HS-27A (cell line): ENCODE data around the gene CRTC1.
"Not testable (repeated sequence)": the region's sequence is repeated elsewhere in the genome, so short reads cannot be mapped to it uniquely, and the experiment has no call there.

Experiments used
- DNase-seq: peaks from one replicate; pipeline ENCODE4 v3.0.0-alpha.2; 2012; ENCODE audit warnings: low read depth, missing footprints

Gene CRTC1

DNA sequence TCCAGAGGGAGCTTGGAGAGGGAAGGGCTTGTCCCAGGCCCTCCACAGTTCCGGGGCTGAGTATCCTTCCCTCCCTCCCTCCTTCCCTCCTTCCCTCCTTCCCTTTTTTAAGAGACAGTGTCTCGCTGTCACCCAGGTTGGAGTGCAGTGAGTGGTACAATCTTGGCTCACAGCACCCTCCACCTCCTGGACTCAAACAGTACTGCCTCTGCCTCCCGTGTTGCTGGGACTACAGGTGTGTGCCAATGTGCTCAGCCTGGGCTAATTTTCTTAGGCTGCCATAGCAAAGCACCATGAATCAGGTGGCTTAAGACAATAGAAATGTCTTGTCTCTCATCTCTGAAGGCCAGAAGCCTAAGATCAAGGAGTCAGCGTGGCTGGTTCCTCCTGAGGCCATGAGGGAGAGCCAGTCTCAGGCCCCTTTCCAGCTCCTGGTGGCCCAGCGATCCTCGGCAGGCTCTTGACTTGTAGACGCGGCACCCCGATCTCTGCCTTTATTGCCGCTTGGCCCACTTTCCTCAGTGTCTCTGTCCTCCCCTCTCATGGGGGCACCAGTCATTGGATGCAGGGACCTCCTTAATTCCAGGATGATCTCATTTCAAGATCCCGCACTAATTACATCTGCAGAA, 47.5 kb downstream of the CRTC1 start:
- DNase-seq: no peak

DNA sequence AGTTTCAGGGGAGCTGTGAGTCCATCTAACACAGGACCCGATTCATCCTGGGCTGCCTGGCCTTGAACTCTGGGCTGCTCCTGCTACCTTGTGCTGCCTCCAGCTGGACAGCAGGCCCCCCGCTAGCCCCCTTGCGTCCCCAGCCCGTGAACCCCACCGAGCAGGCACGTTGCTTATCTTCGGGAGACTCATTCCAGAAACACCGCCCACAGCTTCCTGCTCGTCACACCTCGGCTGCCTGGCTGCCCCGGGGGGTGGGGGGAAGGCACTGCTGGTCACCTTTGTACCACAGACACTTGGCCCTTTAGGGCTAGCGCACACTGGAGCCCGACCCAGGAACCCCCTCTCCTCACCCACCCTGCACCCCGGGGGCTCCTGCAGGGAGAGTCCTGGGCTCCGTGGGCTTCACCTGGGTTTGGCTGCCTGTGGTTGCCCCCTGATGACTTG, 48.1 kb downstream of the CRTC1 start:
- no peak for DNase-seq

DNA sequence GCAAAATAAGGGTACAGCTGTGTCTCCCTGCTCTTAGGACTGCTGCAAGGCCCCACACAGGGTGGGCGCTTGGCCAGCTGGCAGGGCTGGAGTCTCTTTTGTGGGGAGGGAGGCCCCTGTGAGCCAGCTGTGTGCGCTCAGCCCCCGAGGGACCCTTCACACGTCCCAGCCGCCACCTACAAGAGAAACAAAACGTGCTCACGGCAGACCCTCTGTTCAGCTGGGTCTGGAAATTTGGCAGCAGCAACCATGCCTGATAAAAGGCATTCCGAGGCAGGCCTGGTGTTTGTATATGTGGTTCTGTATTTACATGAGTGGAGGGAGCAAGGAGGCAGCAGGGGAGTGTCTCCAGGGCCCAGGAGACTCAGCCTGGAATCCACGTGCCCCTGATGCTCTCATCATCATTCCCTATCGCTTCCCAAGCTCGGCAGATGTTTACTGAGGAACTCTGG, 49.7 kb downstream of the CRTC1 start:
- no peak for DNase-seq

DNA sequence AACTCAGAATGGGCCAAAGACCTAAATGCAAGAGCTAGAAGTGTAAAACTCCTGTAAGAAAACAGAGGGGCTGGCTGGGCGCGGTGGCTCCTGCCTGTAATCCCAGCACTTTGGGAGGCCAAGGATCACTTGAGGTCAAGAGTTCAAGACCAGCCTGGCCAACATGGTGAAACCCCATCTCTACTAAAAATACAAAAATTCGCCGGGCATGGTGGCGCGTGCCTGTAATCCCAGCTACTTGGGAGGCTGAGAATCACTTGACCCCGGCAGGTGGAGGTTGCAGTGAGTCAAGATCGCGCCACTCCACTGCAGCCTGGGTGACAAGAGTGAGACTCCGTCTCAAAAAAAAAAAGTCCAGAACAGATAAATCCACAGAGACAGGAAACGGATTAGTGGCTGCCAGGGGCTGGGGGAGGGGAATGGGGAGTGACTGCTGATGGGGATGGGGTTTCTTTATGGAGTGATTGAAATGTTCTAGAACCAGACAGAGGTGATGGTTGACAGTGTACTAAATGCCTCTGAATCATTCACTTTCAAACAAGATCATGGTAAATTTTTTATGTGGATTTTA, 50.4 kb downstream of the CRTC1 start:
- not testable (repeated sequence) for DNase-seq

DNA sequence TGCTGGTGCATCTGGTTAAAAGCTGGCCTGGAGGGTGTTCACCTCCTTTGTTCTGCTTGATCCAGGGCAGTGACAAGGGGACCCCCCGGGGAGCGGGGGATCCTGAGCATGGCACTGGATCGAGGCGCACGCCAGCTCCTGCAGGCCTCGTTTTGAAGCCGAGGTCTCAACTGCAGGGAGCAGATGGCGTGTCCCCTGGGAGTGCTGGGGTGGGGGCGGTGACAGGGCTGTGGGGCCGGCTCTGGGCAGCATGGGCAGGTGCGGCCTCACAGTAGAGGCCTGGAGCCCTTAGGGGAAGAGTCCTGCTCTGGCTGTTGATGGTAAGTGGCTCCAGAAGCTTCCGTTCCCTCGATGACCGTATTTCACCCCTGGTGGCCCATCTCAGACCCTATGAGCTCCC, 51.8 kb downstream of the CRTC1 start:
- no peak for DNase-seq

DNA sequence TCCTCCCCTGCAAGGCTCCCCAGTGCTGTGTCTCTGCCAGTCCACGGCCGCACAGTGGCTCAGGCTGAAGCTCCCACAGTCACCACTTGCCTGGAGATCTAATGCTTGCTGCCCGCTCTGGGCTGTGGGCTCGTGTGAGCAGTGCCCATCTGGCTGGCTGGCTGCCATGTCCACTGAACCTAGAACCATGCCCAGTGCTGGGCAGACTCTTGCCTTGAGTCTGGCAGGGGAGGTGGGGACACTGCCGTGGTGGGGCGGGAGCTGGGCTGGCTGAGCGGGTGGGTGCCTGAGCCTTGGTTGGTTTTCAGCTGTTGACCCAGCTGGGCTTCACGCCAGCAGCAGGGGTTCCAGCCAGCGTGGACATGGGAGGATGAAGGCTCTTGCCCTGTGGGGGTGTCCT, 52.3 kb downstream of the CRTC1 start:
- DNase-seq: no peak

DNA sequence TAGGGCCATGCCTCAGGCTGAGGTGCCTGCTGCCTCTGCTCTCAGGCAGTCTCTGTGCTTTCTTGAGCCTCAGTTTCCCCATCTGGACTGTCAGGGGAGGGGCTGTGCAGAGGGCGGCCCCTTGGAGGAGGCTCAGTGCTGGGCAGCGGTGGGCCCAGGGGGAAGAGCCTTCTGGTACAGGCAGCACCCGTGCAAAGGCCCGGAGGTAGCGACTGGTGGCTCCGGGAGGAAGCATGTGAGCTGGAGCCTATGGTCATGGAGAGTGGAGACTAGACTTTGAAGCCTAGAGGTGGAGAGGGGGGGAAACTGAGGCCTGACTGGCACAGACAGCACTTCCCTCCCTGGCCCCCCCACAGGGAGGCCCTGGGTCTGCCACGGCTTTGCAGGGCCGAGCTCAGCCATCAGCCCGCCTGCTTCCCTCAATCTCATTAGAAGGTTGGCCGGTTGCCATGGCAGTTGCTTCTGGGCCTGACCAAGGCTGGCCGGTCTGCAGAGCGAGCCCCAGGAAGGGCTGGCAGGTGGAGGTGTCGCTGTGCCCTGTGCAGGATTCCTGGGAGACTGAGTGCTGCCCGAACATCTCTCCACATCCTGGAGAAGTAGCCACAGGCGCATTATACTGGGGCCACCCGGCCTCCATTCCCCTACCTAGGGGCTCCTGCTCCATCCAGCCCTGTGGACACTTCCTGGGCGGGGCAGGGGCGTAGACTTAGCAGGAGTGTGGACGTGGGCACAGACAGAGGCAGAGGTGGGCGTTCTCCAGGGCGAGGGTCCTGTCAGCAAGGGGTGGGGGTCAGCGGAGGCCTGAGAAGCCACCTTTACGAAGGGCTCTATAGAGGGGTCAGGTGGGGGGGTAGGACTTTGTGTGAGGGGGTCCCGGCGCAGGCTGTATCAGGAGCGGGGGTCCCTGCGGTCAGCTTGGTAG, 53.2 kb downstream of the CRTC1 start:
- DNase-seq: no peak

DNA sequence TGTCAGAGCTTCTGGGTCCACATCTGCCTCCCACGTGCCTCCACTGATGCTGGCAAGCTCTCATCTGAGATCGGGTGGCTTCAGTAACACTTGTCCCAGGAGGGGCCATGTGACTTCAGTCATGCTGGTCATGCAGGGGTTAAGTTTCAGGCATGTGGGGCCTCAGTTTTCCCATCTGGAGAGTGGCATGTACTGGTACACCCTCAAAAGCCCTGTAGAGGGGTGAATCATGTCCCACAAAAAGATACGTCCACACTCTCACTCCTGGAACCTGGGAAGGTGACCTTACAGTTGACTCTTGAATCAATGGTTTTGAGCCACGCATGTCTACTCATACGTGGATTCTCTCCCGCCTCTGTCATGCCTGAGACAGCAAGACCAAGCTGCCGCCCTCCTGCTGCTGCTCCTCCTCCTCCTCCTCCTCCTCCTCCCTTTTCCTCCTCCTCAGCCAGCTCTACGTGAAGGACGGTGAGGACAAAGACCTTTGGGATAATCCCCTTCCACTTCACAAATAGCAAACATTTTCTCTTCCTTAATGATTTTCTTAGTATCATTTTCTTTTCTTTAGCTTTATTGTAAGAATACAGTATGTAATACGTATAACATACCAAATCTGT, 54.0 kb downstream of the CRTC1 start:
- no peak for DNase-seq

DNA sequence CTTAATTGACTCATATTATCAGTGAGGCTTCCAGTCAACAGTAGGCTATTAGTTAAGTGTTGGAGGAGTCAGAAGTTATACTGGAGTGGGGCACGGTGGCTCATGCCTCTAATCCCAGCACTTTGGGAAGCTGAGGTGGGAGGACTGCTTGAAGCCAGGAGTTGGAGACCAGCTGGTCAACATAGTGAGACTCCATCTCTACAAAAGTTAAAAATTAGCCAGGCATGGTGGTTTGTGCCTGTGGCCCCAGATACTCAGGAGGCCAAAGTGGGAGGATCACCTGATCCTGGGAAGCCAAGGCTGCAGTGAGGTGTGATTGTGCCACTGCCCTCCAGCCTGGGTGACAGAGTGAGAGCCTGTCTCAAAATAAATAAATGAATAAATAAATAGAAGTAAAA, 54.5 kb downstream of the CRTC1 start:
- DNase-seq: no peak

DNA sequence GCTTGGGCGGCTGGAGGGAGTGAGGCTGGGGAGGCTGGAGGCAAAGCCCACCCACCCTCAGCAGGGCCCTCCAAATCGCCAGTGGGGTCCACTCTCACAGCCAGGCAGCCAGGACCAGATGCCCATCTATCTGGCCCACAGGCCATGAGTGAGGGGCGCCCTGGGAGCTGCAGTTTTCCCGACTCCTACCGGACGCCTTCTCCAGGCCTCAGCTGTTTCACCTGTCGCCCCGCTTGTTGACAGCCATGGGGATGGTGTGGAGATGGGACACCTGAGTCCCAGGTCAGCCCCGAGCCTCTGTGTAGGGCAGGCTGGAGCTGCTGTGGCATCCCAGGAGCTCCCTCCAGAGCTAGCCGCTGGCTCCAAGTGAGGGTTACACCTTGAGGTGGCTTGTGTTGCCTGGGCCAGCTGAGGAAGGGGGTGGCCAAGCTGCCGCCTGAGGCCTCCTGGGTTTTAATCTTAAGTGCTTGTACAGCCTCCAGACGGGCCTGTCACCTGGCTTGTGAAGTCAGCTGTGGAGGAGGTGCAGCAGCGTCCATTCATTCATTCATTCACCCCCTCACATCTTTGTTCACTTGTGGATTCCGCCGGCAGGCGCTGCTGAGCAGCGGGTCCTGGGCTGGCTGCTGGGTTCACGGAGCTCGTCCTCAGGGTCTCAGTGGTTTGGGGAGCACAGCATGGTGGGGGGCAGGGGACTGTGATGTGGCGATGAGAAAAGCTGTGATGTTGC, 55.6 kb downstream of the CRTC1 start:
- DNase-seq: no peak

DNA sequence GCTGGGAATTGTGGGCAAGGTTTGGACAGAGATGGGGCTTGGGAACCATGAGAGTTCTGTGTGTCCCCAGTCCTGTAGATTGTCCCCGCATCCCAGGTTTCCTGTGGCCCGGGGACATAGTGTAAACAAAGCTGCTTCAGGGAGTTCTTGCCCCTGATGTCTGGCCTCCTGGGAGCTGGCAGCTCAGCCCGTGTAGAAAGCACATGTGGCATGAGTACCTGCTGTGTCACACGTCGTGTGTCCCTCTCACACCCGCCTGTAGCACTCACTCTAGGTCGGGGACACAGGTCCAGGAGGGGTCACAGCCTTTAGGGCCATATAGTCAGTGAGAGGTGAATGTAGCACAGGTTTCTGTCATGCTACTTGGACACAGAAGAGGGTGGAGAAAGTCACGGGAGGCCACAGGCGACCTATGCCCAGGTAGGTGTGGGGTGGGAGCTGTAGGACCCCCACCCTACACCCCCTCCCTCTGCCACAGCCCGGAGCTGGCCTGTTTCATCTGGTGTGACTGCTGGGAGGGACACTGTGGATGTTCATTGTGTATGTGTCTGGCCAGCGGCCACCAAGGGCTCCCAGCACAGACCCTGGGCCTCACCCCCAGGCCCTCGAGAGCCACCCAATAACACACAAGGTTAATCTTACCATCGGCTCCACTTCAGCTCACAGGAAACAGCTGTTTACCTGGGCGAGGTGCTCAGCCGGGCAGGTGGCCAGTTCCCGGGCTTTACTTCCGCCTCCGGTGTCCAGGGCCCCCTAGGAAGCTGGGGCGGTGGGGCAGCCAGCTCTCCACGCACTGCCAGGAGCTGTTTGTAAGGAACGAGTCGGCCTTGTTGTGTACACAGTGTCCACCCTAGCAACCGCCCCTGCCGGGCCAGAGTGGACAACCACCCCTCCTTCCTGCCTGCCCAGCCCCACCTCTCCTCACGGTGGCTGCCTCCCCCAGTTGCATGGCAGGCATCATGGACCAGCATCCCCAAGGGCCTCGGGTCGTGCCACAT, 57.9 kb downstream of the CRTC1 start:
- DNase-seq: no peak

DNA sequence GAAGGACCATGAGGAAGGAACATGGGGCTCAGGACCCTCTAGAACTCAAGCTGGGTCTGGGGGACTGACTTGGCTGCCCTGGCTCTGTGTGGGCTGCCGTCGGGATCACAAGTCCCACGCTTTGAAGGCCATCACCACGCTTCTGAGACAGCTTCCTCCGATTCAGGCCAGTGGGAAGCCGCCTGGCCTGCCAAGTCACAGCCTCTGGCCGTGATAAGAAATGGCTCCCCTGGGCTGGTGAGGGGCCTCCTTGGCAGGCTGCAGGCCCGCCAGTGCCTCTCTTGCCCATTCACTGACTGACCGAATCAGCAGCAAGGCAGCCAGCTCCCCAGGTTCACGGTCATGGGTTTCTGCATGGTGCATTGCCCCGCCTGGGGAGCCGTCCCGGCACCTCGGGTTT, 58.8 kb downstream of the CRTC1 start:
- DNase-seq: no peak

DNA sequence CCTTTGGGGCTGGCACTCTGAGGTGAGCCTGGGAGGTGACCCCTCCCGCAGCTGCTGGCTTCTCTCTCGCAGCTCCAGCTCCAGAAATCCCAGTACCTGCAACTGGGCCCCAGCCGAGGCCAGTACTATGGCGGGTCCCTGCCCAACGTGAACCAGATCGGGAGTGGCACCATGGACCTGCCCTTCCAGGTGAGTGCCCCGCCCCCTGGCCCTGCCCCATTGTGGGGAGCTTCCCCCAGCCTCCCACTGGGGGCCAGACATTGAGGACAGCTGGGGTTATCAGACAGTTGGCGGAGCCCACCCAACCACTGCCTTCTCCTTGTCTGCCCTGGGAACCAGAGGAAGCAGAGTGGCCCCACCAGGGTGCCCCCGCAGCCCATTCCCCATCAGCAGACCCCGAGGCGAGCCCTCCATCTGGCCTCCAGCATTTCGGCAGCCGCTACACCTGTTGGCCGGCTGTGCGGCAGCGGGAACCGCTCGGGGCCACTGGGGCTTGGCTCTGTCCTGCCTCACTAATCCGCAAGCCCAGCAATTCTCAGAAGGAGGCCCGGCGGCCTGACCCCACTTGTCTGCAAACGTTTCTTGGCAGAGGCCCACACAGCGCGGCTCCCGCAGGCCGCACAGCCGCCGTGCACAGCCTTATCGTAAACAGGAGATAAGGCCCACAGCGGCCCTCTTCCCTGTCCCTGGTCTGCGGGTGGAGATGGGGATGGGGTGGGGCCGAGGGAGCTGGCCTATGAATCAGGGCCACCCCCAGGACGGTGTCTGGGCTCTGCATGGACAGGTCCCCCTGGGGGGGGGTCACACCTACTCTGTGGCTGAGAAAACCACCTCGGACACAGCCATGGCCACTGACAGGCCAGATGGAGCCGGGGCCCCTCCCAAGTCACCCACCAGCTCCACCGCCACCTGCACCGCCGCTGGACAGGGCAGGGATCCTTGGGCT, 59.6 kb downstream of the CRTC1 start:
- no peak for DNase-seq

DNA sequence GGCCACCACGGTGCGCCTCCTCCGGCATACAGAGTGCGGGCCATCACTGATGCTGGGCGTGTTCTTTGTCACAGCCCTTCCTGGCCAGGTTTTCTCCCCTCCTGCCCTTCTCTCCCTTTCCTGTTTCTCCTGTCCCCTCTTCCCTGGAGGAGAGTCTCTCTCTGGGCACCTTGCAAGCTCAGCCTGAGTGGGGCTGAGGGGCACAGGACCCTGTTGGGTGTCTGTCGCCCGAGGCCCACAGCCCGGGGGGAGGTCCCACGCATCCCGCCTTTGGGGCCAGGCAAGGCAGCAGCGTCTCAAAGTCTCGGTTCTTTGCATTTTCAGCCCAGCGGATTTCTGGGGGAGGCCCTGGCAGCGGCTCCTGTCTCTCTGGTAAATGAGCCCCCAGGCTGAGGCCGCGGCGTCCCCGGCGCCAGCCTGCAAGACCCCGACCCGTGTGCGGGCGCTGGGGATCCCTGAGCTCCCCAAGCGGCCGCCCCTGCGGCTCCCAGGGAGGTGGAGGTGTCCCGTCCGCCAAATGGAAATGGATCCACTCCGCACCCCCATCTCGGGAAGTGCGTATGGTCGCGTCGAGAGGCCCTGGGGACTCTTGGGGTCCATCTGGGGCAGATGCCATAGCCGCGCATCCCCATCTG, 60.4 kb downstream of the CRTC1 start:
- no peak for DNase-seq

DNA sequence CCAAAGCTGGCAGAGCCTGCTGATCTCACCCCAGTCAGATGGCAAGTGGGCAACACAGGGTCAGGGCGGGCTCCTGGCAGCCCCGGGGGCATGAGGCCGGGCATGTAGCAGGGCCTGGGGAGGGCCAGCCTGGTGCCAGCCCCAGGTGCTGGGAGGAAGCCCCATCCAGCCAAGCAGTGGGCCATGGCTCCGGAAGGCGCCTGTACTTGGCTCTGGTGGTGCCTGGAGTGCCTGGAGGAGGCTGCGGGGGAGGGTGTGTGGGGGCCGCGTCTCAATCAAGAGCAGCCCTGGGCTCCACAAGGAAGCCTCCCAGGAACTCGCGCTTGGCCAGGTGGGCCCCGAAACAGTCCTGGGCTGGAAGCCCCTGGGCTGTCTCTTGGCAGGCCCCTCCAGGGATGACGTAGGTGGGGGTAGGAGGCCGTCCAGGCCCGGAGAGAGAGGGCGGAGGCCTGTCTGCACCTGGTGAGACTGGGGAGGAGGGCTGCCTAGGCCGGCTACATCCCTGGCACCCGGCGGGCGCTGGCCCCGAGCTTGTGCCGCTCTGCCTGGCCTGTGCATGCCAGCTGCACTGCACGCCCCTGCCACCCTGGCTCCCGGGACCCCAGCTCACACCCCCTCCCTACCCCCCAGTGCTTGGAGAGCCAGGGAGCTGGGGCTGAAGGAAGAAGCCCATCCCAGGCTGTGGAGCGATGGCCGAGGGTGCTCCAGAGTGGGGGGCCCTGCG, 61.7 kb downstream of the CRTC1 start:
- no peak for DNase-seq

DNA sequence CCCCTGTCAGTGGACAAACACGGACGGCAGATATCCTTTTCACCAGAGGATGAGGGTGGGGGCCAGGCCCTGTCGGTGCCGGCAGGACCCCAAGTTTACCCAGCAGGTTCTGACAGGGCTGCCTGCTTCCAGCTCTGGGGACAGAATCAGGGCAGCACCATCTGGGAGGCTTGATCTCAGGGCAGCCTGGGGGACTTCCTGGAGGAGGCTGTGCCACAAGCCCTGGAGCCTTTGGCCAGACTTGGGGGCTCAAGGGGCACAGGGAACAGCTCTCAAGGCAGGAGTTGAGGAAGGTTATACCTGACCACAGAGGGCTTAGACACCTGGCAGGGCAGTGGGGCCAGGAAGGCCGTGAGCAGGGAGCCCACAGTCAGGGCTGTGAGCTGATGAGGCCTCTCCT, 62.5 kb downstream of the CRTC1 start:
- DNase-seq: no peak

DNA sequence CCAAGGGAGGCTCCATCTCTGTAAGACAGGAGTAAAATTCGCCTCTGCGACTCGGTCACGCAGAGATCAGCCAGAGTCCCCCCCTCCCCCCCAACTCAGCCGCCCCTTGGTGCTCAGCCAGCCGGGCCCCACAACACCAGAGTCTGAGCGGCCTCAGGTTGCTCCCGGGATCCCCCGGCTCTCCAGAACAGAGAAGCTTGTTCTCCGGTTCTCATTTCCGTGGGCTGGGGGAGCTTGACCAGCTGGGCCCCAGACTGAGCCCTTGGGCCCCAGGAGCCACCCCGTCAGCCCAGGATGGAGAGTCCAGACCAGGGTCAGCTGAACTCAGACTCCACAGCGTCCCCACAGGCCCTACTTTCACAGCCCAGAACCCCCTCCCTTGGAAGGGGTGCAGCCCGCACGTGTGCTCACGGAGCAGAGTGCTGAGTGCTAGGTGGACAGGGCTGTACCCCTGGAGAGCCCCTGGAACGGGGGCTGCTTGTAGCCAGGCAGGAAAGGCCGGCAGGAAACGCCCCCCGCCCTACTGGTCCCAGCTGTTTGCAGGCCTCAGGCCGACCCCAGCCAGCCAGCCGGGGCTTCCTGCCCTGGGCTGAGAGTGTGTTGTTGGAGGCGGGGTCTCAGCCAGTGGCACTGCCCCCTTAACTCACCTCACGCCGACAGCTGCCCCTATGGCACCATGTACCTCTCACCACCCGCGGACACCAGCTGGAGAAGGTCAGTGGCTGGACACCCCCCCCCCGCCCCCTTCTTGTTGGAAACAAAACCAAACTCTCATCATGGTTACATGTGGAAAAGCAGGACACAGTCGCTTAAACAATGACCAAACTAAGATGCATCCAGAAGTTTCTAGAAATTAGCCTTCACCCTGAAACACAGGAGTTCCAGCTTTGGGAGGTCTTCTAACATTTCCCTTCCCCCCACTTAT, 63.2 kb downstream of the CRTC1 start:
- no peak for DNase-seq
